Neuronal stem cell (in vitro differentiated cells): ENCODE measurements around the gene PLA2G4C.

Source experiments
- DNase-seq: peaks from one replicate; pipeline ENCODE4 v3.0.0-alpha.2; 2013; ENCODE audit warnings: low spot score
- H2AFZ ChIP-seq: one replicate; pipeline ENCODE4 v1.6.1; 2013; ENCODE audit warnings: mild to moderate bottlenecking, low read length, inconsistent platforms
- H2AK5ac ChIP-seq: 2 replicates; pipeline ENCODE4 v1.6.1; 2013; ENCODE audit warnings: low read depth, mild to moderate bottlenecking, inconsistent platforms, low read length, moderate library complexity, mixed read lengths
- H2BK120ac ChIP-seq: 2 replicates; pipeline ENCODE4 v1.6.1; 2013; ENCODE audit warnings: low read depth, mild to moderate bottlenecking, inconsistent platforms, low read length, moderate library complexity, mixed read lengths
- H2BK12ac ChIP-seq: one replicate; pipeline ENCODE4 v1.6.1; 2013; ENCODE audit warnings: low read length, inconsistent platforms
- H2BK15ac ChIP-seq: 2 replicates; pipeline ENCODE4 v1.6.1; 2013; ENCODE audit warnings: mild to moderate bottlenecking, low read length, inconsistent platforms, mixed read lengths
- H2BK5ac ChIP-seq: one replicate; pipeline ENCODE4 v1.6.1; 2013; ENCODE audit warnings: inconsistent platforms, mild to moderate bottlenecking, low read length, moderate library complexity
- H3K14ac ChIP-seq: one replicate; pipeline ENCODE4 v1.6.1; 2013; ENCODE audit warnings: low read length, inconsistent platforms
- H3K18ac ChIP-seq: 2 replicates; pipeline ENCODE4 v1.6.1; 2013; ENCODE audit warnings: low read length, inconsistent platforms
- H3K23ac ChIP-seq: 2 replicates; pipeline ENCODE4 v1.6.1; 2013; ENCODE audit warnings: low read depth, mild to moderate bottlenecking, mixed read lengths, low read length, inconsistent platforms; ENCODE audit not compliant: poor library complexity
- H3K27ac ChIP-seq: replicated peaks from 3 replicates; pipeline ENCODE4 v1.5.1; 2013; ENCODE audit warnings: low read length, inconsistent platforms
- H3K27me3 ChIP-seq, 3 experiments: 2 replicates each; pipeline ENCODE4 v1.6.1; 2013; ENCODE audit warnings: low read length in 3 of 3, mild to moderate bottlenecking in 2 of 3, inconsistent platforms in 1 of 3, low read depth in 1 of 3, mixed read lengths in 1 of 3, moderate library complexity in 1 of 3; ENCODE audit not compliant: control insufficient read depth in 3 of 3, insufficient read depth in 3 of 3
- H3K36me3 ChIP-seq, 2 donors: replicated peaks in 1 of 2; 2 replicates each; pipeline ENCODE4 v1.6.1; 2013; ENCODE audit warnings: low read length in 2 of 2; ENCODE audit not compliant: control insufficient read depth in 2 of 2, insufficient read depth in 2 of 2
- H3K4ac ChIP-seq: 2 replicates; pipeline ENCODE4 v1.6.1; 2013; ENCODE audit warnings: inconsistent platforms, mild to moderate bottlenecking, low read length, moderate library complexity
- H3K4me1 ChIP-seq, 2 donors: 1 replicate in 1 of 2; 2 replicates in 1 of 2; pipeline ENCODE4 v1.6.1; 2013; ENCODE audit warnings: low read length in 2 of 2, low read depth in 1 of 2; ENCODE audit not compliant: control insufficient read depth in 2 of 2, insufficient read depth in 1 of 2
- H3K4me2 ChIP-seq: one replicate; pipeline ENCODE4 v1.6.1; 2013; ENCODE audit warnings: mild to moderate bottlenecking, low read length, inconsistent platforms; ENCODE audit not compliant: insufficient read depth, poor library complexity, severe bottlenecking
- H3K4me3 ChIP-seq, 2 donors: 2 replicates each; pipeline ENCODE4 v1.5.1; 2013; ENCODE audit warnings: low read length in 2 of 2, mild to moderate bottlenecking in 2 of 2, inconsistent platforms in 1 of 2, moderate library complexity in 1 of 2
- H3K79me1 ChIP-seq: one replicate; pipeline ENCODE4 v1.6.1; 2013; ENCODE audit warnings: low read depth, mild to moderate bottlenecking, inconsistent platforms, low read length, moderate library complexity
- H3K9ac ChIP-seq: one replicate; pipeline ENCODE4 v1.6.1; 2013; ENCODE audit warnings: mild to moderate bottlenecking, low read depth, low read length, inconsistent platforms; ENCODE audit not compliant: poor library complexity
- H3K9me3 ChIP-seq, 2 donors: replicated peaks in 1 of 2; 2 replicates each; pipeline versions ENCODE3 to v1.6.1; 2013; ENCODE audit warnings: low read length in 2 of 2, mild to moderate bottlenecking in 2 of 2, inconsistent platforms in 1 of 2, low read depth in 1 of 2, mixed read lengths in 1 of 2, moderate library complexity in 1 of 2; ENCODE audit not compliant: control insufficient read depth in 2 of 2, insufficient read depth in 1 of 2
- H4K8ac ChIP-seq: one replicate; pipeline ENCODE4 v1.6.1; 2013; ENCODE audit warnings: low read depth, mild to moderate bottlenecking, inconsistent platforms, low read length, moderate library complexity
- H4K91ac ChIP-seq: one replicate; pipeline ENCODE4 v1.6.1; 2013; ENCODE audit warnings: low read length, low read depth, mild to moderate bottlenecking, inconsistent platforms; ENCODE audit not compliant: poor library complexity
- WGBS, 2 donors: extraction: QIAGEN DNeasy Blood & Tissue Kit; methylation state at CpG; one replicate each; pipeline ENCODE4 v1.1.7; 2013; ENCODE audit warnings: missing lambda C conversion rate in 2 of 2, mixed read lengths in 1 of 2; ENCODE audit not compliant: insufficient read length in 2 of 2, insufficient replicate concordance in 1 of 2; ENCODE audit errors: extremely low coverage in 2 of 2; 5-methylcytosine and 5-hydroxymethylcytosine counted together

The PLA2G4C gene

GRCh38 chr19:48117515-48118130 is 7.0 kb upstream of the PLA2G4C start:
- Histone ChIP-seq H3K4me1 (peaks cover 0 to 2% of the 10 kb centered on the region in 2 donors), H2BK120ac (no peak overlapping the region), H3K9ac (no peak overlapping the region), H2AFZ (no peak overlapping the region), H2BK15ac (no peak overlapping the region), H3K23ac (no peak overlapping the region), H2BK5ac (no peak overlapping the region), H3K79me1 (no peaks in the 10 kb centered on the region), H4K91ac (no peak overlapping the region), H3K27me3 (no peaks in the 10 kb centered on the region), H3K4me3 (peak overlapping the region in 1 of 2 donors; percentile 42), H3K36me3 (peaks cover 37 to 78% of the 10 kb centered on the region in 2 donors), H3K4ac (no peak overlapping the region), H2AK5ac (no peak overlapping the region), H3K9me3 (peaks cover 0 to 2% of the 10 kb centered on the region in 2 donors), H3K14ac (no peak overlapping the region), H2BK12ac (no peak overlapping the region), H3K27ac (no peak overlapping the region), H3K4me2 (no peak overlapping the region), H3K18ac (no peak overlapping the region), H4K8ac (no peak overlapping the region)
- DNase-seq = no peak
- no CpG with 5 or more reads among the region's 12 CpGs for WGBS, 2 donors

GRCh38 chr19:48113190-48113917 is 2.7 kb upstream of the PLA2G4C start:
- Histone ChIP-seq H3K23ac (no peak overlapping the region), H4K91ac (no peak overlapping the region), H3K4me3 (no peak overlapping the region), H3K9me3 (no peaks in the 10 kb centered on the region), H2BK5ac (no peak overlapping the region), H3K14ac (no peak overlapping the region), H3K4me2 (no peak overlapping the region), H3K27me3 (no peaks in the 10 kb centered on the region), H3K79me1 (no peaks in the 10 kb centered on the region), H2BK120ac (no peak overlapping the region), H2AFZ (no peak overlapping the region), H3K4me1 (peaks cover 0 to 1% of the 10 kb centered on the region in 2 donors), H4K8ac (no peak overlapping the region), H3K27ac (no peak overlapping the region), H2AK5ac (no peak overlapping the region), H3K36me3 (peaks cover 15 to 38% of the 10 kb centered on the region in 2 donors), H2BK15ac (no peak overlapping the region), H3K18ac (no peak overlapping the region), H3K9ac (no peak overlapping the region), H2BK12ac (no peak overlapping the region), H3K4ac (no peak overlapping the region)
- no peak for DNase-seq
- no CpG with 5 or more reads among the region's 16 CpGs for WGBS, 2 donors

GRCh38 chr19:48111280-48111679 is 663 bp upstream of the PLA2G4C start:
- H3K27ac ChIP-seq = no peak overlapping the region
- H3K4me2 ChIP-seq = no peak overlapping the region
- no peak for DNase-seq
- no peak overlapping the region for H2BK5ac ChIP-seq
- H3K18ac ChIP-seq = no peak overlapping the region
- WGBS, 2 donors = no CpG with 5 or more reads among the region's 7 CpGs
- no peak overlapping the region for H2BK120ac ChIP-seq
- H2BK12ac ChIP-seq = no peak overlapping the region
- no peak overlapping the region for H3K9ac ChIP-seq
- no peak overlapping the region for H2AK5ac ChIP-seq
- no peaks in the 10 kb centered on the region for H3K79me1 ChIP-seq
- H4K8ac ChIP-seq = no peak overlapping the region
- H3K9me3 ChIP-seq = no peaks in the 10 kb centered on the region
- H2BK15ac ChIP-seq = no peak overlapping the region
- H4K91ac ChIP-seq = no peak overlapping the region
- H3K14ac ChIP-seq = no peak overlapping the region
- H3K4me1 ChIP-seq = peaks cover 0 to 1% of the 10 kb centered on the region in 2 donors
- peaks cover 9 to 20% of the 10 kb centered on the region in 2 donors for H3K36me3 ChIP-seq
- no peaks in the 10 kb centered on the region for H3K27me3 ChIP-seq
- no peak overlapping the region for H2AFZ ChIP-seq
- no peak overlapping the region for H3K23ac ChIP-seq
- no peak overlapping the region for H3K4ac ChIP-seq
- H3K4me3 ChIP-seq = no peak overlapping the region

GRCh38 chr19:48108997-48109782 is 1.4 kb downstream of the PLA2G4C start:
- Histone ChIP-seq H3K4me2 (no peak overlapping the region), H3K4me1 (peaks cover 0 to 1% of the 10 kb centered on the region in 2 donors), H3K18ac (no peak overlapping the region), H3K4me3 (no peak overlapping the region), H4K8ac (no peak overlapping the region), H2BK5ac (no peak overlapping the region), H3K9me3 (no peaks in the 10 kb centered on the region), H3K36me3 (peaks cover 0 to 1% of the 10 kb centered on the region in 2 donors), H2AFZ (no peak overlapping the region), H3K23ac (no peak overlapping the region), H2BK12ac (no peak overlapping the region), H3K14ac (no peak overlapping the region), H2BK120ac (no peak overlapping the region), H4K91ac (no peak overlapping the region), H3K79me1 (no peaks in the 10 kb centered on the region), H3K9ac (no peak overlapping the region), H3K27ac (no peak overlapping the region), H3K4ac (no peak overlapping the region), H3K27me3 (no peaks in the 10 kb centered on the region), H2BK15ac (no peak overlapping the region), H2AK5ac (no peak overlapping the region)
- no peak for DNase-seq
- no CpG with 5 or more reads among the region's 15 CpGs for WGBS, 2 donors
